GM15510 (cell line): ENCODE data around the gene OPHN1.

Experiments
- POLR2A ChIP-seq: IDR thresholded peaks from 3 replicates; pipeline ENCODE4 v1.6.1; 2011; ENCODE audit warnings: borderline replicate concordance; ENCODE audit not compliant: insufficient read length; ENCODE audit errors: extremely low read depth

OPHN1 gene

GRCh38 chrX:68114573-68115129 lies 318.6 kb downstream of the OPHN1 start:
- no peak for TF ChIP-seq POLR2A

DNA sequence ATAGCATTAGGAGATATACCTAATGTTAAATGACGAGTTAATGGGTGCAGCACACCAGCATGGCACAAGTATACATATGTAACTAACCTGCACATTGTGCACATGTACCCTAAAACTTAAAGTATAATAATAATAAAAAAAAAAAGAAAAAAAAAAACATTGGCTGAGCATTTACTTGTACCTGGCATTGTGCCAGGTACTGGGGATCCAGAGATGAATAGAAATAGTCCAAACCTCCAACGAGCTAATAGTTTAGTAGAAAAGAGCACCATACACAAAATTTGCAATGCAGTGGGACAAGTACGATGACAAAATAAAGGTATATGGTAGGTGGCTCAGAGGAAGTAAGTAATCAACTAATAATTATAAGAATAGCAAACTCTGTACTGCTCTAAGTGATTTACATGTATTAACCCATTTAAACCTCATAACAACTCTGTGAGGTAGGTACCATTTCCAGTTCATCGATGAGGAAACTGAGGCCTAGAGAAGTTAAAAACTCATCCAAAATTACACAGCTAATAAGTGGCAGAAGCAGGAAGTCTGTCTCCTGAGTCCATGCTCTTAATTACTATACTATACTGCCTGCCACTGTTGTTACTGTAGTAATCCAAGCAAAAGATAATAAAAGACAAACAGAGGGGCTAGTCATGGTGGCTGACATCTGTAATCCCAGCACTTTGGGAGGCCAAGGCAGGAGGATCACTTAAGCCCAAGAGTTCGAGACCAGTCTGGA lies 319.3 kb downstream of the OPHN1 start:
- no peak for TF ChIP-seq POLR2A

DNA sequence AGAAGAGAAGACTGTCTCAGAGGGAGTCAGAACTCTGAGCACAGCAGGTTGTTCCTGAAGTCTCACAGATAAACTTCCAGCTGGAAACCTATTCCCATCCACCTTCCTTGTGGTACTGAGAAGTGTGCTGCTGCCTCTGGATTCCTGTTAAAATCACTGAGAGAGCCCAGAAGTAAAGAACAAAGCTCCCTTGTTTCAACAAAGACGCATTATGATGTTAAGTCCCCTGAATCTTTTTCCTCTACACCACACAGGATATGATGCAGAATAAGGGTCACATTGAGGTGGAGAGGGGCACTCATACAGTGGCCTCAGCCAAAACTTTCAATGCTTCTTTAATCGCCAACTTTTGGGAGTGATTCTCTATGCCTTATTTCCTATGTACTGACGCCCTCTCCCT lies 321.0 kb downstream of the OPHN1 start:
- no peak for TF ChIP-seq POLR2A

DNA sequence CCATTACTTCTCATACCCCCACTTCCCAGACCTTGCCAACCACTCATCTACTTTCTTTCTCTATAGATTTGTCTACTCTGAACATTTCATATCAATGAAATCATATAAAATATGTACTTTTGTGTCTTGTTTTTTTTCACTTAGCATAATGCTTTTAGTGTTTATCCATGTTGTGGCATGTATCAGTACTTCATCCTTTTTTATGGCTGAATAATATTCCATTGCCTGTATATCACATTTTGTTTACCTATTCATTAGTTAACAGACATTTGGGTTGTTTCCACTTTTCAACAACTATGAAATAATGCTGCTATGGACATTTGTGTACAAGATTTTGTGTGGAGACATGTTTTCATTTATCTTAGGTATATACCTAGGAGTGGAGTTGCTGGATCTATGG lies 324.1 kb downstream of the OPHN1 start:
- no peak for TF ChIP-seq POLR2A

GRCh38 chrX:68098431-68098830 lies 334.9 kb downstream of the OPHN1 start:
- TF ChIP-seq POLR2A, result no peak

DNA sequence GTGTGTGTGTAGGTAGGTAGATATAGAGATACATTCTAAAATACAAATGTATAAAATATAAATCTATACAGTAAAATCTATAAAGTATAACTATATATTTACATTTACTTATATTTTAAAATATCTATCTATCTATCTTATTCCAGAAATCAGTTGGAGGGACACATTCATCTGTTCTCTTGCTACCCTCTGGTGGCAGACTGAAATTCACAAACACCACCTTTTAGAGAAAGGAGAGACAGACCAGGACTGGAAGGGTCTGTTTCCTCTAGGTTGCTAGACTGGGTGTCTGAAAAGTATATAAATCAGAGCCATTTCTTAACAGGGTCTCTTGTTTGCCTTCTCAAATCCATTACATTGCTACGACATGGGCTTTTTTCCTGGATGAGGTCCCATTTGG lies 343.0 kb downstream of the OPHN1 start:
- TF ChIP-seq POLR2A, result no peak

- TF ChIP-seq POLR2A, result no peak
These were observed 345.8 kb downstream of the OPHN1 start for GRCh38 chrX:68087526-68087925.

GRCh38 chrX:68086709-68087108 lies 346.6 kb downstream of the OPHN1 start:
- TF ChIP-seq POLR2A, result no peak

- TF ChIP-seq POLR2A, result no peak
These were observed 348.5 kb downstream of the OPHN1 start for GRCh38 chrX:68084765-68085164.

GRCh38 chrX:68083510-68083909 lies 349.8 kb downstream of the OPHN1 start:
- no peak for TF ChIP-seq POLR2A

DNA sequence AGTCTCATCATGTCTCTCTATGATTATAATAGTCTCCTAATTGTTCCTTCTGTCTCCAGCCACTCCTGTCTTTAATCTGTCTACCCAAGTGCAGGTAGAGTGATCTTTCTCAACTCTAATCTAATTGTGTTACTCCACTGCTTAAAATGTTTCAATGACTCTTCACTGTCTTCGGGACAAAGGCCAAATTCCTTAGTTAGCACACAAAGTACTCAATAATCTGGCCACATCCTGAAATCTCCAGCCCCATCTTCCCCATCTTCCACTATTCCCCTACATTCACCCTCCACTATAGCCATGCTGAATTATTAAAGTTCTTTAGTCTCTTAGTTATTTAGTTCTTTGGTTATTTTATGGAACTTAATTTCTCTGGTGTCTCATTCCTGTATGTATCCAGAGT lies 353.3 kb downstream of the OPHN1 start:
- TF ChIP-seq POLR2A, result no peak

GRCh38 chrX:68077378-68077777 lies 355.9 kb downstream of the OPHN1 start:
- no peak for TF ChIP-seq POLR2A

DNA sequence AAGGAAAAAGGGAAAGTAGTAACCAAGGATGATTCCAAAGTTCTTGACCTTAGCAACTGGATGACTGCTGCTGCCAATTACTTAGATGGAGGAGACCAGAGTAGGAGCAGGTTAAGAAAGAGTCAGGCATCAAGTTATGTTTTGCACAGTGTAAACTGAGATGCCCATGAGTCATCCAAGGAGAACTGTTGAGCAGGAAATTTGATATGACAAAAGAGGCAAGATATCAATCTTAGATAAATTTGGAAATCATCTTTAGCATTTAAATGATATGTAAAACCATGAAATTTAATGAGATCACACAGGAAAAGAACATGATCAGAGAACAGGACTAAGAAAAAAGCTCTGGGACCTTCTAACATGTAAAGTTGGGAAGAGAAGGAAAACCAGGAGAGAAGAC lies 361.3 kb downstream of the OPHN1 start:
- TF ChIP-seq POLR2A, result no peak

DNA sequence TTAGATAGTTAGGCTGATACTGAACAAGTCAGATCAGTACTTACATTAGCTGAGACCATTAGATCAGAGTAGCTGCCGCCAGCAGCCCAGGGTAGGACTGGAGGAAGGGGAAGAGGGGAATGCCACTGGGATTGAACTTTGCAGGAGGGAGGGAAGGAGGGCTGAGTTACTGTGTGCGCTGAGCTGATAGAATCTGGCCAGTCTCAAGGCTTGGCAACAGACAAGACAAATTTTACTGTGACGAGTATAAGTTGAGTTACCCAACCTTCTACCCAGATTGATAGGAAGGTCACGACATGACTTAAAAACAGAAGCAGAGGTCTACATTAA lies 372.1 kb downstream of the OPHN1 start:
- no peak for TF ChIP-seq POLR2A

DNA sequence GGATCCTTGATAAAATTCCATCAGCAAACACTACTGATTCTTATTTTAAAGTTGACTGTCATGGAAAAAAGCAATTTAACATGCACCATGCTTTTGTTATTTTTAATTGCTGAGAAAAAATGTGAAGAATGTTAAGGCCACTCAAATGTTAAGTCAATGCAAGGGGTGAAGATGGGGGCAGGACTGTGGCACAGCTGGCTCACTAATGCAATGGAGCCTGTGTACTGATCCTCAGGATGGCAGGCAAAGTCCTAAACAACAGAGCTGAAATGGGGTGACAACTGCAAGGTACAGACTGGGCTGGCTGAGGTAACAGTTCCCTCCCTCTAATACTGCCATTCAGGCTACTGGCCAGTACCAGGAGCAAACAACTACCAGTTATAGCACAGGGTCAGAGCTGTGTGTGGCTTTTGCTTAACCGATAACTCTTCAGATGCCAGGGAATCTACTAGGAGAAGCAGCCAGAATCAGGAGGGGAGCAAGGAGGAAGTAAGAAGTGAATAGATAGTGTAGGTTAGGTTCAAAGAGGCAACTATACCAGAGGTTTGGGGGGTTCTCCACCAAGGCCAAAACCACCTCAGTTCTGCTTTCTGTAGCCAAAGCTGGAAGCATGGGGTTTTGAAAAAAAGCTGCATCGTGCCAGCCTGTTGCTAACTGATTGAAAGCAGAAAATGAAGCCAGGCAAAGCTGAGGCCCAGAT lies 372.6 kb downstream of the OPHN1 start:
- TF ChIP-seq POLR2A, result no peak

DNA sequence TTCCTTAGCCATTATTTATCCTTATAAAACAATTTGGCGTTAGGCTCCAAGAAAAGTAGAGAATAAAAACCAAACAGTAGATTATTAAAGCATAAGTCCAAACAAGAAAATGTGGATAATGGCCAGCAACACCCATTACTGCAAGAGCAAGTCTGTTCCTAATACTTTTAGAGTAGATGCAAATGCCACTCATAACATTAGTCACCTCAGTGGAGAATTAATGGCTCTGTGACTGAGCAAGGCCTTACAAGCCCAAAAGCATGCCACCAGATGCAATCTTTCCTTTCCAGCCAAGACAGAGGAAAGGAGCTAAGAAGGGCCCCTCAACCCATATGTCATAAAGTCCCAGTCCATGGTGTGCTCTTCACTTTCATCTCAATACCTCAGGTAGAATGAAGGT lies 373.8 kb downstream of the OPHN1 start:
- no peak for TF ChIP-seq POLR2A
